Activated CD8-positive, alpha-beta memory T cell treated with anti-CD3 and anti-CD28 coated beads, Interleukin-2, amount 50 U/mL, for 4 hours (primary cell): ENCODE results near the gene SAMD9L.

Source experiments
- DNase-seq: peaks from one replicate; pipeline ENCODE4 v3.0.0-alpha.2; 2020

Gene SAMD9L

DNA sequence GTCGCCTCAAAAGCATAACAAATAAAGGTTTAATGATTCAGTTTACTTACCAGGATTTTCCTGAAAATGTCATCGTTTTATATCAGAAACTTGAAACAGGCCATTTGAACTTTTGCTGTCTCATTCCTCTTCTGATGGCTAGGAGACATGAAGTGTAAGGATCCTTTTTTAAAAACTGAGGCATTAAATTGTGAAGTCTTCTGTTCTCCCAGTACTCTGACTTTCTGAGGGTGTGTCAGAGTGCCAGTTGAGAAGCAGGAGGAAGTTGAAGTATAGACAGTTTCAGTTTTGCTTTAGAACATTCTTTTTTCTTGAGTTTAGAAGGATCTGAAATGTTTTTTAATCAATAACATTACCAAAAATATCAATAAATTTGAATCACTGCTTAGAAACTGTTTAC is at the start of gene SAMD9L:
SAMD9L (minus strand) TSS at position 242 of the 400 bp plus-strand sequence. CDS start 12,414 bp downstream, outside the sequence.
- no peak for DNase-seq

DNA sequence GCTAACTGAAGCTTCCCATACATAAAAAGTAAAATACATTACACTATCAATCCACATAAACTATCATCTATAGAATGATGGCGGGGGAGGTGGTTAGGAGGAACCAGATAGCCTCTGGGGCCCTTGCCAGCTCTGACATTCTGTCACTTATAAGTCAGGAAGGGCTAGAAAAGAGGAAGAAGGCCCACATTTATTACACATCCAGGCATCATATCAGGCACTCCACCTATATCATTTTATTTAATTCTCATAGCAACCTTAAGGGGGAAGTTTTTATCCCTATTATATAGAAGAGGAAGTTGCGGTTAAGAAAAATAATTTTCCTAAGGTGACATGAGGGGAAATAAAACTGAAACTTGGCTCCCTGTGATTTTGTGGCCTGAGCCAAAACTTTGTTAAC is 48.2 kb upstream of the SAMD9L start:
- DNase-seq = no peak

DNA sequence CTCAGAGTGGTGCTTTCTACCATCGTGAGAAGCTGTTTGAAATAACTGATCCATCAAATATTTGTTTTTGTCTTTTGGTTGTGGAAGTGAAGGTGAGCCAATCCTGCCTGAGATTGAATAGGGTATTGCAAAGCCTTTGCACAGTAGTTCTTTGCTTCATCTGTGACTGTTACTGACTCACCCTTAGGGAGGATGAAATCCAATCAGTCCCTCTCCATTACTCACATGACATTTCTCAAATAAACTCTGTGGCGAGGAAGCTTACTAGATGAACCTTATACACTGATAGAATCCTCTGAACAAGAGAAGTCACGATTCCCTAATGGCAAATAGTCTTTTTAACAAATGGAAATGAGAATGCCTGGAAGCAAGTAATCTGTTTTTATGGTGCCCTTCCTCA is 46.2 kb upstream of the SAMD9L start:
- DNase-seq = no peak

DNA sequence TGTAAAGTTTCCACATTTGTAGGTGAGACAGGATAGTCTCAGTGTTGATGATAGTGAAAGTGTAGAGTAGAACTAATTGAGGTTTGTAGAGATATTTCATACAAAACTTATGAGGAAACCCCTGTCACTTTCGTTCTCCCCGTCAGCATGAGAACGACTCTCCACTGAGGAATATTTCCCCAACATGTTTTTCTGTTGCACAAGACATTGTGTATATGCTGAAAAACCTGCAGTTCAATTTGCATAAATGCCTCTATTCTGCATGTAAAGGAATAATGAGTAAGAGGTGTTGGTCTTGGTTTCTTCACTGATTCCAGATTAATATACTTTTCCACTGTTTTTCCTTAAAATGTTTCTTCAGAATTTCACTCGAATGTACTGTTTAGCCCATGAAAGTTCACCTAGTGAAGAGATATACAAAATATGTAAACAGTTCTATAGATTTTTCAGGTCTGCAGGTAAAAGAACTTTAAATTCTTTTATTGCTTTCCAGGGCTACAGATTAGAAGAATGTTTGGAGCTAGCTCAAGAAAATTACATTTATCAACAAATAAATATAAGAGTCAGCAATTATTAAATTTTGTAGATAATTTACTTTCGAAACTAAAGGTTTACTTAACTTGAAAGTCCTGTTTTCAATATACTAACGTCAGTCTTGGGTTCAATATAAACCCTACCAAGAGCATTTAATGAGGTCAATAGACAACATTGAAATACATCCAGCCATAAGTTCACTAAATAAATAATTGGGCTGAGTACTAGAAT is 40.9 kb upstream of the SAMD9L start:
- no peak for DNase-seq

DNA sequence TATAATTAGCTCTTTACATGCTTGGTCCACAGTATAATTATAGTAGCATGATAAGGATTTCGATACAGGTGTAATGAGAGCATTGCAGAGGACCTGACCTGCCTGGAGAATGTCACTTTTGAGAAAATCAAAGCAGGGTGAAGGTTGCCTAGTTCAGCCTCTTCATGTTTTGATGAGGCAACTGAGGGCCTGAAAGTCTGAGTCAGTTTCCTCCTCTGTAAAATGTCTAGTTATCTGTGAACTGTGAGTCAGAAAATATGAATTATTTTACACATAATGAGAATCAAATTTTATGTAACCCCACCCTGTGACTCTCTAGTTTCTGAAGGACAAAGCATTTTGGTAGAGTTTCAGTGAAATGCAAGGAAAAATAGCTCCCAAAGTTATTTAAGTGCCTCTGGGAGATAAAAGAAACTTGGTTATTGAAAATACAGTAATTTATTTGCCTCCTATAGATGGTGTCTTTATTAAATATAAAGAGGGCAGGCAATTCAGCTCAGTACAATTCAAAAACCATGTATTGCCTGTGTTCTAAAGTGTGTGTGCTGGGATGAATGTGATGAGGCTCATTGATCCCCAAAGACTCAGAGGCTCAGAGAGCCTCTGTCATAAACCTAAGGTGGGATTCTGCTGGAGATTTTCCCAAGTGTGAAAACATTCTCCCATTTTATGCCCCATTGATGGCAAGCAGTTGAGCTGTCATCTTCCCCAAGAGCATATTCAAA is 37.3 kb upstream of the SAMD9L start:
- no peak for DNase-seq

DNA sequence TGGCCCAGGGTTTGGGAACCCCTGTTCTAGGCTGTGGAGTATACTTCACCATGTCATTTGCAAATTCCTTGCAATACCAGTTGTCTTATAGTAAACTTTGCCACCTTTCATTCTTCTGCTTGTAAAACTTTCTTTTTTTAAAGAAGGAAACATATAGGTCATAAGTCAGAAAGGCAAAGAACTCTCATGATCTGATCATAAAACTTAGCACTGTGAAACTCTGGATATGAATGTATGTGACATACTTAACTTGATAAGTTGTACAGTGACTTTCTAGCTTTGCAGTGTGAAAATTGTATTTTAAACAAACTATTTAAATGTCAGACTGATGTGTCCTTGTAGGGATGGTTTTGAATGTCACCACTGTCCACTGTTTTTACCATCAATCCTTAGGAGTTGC is 31.0 kb upstream of the SAMD9L start:
- no peak for DNase-seq

DNA sequence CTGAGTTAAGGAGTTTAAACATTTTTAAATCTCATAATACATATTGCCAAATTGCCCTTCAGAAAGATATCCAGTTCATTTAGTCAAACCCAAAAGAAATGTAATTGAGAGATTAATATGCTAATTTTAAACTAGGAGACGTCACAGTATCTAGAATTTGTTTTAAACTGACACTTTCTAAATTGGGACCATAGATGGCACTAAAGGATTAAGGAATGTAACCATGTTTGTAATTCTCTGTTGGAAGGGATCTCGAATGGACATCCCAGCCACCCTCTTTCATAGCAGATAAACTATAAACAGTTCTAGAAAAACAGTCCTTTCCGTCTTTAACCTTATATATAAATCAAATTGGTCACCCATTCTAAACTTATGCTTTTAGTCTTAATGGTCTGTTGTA is 30.0 kb upstream of the SAMD9L start:
- no peak for DNase-seq

DNA sequence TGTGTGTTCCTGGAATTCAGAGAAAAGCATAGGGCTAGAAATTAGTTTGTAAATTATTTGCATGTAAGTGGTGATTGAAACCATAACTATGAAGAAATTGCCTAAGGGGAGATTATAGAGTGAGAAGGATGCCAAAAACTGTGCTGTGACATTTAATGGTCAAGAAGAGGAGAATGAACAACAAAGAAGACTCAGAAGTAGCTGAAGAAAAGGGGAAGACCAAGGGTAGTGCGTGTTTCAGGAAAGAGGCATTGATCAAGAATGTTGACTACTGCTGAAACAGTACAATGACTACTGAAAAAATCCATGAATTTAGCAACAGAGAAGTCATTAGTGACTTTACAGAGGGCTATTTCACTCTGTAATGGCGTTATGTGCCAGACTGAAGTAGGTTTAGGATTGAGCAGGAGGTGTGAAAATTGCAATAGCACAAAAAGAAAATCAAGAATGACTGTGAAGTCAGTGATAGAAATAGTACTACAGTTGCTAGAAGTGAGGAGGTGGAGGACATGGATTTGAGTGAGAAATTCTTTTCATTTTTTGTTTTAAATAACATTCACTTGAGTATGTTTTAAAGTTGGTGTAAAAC is 28.9 kb upstream of the SAMD9L start:
- DNase-seq = no peak

DNA sequence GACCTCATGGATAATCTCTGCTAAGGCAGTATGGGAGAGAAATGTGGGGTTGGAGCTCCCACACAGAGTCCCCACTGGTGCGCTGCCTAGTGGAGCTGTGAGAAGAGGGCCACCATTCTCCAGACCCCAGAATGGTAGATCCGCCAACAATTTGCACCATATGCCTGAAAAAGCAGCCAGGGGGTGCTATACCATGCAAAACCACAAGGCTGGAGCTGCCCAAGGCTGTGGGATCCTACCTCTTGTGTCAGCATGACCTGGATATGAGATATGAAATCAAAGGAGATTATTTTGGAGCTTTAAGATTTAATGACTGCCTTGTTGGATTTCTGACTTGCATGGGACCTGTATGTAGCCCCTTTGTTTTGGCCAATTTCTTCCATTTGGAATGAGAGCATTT is 27.0 kb upstream of the SAMD9L start:
- DNase-seq = no peak

DNA sequence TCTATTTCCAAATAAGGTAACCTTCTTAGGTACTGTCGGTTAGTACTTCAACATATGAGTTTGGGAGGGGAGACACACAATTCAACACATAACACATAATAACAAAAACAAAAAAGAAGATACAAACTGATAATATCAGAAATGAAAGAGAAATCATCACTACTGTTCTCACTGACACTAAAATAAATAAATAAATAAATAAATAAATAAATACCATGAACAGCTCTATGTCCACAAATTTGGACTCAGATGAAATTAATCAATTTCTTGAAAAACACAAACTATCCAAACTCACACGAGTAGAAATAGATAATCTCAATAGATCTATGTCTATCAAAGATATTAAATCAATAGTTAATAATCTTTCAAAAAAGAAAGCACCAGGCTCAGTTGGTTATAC is 24.5 kb upstream of the SAMD9L start:
- no peak for DNase-seq

DNA sequence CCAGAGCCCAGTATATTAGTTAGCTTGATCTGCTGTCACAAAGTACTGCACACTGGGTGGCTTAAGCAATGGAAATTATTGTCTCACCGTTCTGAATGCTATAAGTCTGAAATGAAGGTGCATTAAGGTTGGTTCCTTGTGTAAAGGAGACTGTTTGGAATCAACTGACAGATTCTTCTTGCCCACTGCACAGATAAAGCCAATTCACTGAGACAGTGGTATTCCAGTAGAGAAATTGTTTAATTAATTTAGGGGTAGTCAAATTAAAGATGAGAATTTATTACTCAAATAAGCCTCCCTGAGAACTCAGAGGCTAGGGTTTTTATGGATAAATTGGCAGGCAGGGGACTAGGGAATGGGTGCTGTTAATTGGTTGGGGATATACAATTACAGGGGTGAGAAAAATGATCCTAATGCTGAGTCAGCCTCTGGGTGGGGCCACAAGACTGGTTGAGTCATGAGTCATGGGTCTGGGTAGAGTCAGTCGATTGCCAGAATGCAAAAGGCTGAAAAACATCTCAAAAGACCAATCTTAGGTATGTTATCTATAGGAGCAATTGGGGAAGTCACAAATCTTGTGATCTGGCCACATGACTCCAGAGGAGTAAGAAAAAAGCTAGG is 23.5 kb upstream of the SAMD9L start:
- no peak for DNase-seq

DNA sequence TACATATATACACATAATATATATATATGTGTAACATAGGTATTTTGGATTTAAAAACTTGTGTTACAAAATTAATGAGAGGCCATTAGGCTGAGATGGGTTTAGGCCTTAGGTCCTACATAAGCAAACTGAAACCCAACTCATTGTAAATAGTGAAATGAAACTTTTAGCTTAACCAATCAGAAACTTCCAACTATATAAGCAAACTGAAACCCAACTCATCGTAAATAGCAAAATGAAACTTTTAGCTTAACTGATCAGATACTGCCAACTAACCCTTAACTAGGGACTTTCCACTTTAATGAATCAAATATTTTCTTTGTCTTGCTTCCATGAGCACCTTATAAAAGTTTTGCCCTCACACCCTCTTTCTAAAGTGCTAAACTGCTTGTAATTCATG is 17.3 kb upstream of the SAMD9L start:
- no peak for DNase-seq

DNA sequence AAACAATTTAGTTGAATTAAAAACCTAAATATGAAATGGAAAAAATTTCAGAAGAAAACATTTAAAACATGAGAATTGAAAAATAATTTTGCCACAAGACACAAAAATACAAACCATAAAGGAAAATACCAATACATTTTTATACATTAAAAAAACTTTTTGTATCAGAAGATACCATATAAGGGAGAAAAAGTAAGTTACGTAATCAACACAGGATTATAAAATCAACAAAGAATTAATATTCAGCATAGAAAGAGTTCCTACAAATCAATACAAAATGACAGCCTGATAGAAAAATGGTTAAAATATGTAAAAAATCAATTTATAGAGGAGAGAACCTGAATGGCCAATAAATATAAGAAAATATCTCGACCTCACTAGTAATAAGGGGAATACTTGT is 16.6 kb upstream of the SAMD9L start:
- no peak for DNase-seq

DNA sequence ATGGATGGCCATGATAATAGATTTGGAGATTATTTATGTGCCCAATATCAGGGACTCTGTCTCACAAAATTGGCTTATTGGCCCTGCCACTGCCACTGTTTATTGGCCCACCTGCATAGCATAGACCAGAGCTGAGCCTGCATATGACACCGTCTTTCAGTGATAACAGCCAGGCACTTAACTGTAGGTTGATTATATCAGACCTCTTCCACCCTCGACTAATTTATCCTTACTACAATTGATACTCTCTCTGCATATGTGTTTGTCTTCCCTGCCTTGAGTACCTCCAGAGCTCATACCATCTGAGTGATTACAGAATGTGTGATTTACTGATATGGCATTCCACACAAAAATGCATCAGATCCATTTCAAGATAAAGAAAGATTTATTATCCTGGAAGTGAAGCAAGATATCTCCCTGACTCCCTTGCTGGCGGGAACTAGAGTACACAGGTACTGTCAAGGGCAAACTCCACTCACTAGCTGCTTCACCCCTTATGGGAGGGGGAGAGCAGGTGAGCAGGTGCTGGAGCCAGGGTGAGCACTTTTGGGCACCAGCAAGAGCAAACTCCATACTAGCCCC is 13.1 kb upstream of the SAMD9L start:
- no peak for DNase-seq

DNA sequence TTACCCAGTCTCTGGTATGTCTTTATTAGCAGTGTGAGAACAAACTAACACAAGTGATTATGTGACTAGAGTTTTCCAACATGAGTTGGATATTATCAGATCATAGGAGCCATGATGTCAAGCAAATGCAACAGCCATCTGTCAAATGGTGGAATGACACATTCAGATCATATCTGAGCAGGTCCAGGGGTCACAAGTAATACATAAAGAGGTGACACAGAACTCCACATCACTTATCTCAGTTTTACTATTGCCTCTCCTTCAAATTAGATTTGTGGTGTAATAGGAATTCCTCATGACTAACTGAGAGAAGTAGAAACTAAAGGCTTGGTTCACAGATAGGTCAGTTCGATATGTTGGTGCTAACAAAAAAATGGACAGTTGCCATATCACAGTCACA is 12.2 kb upstream of the SAMD9L start:
- no peak for DNase-seq

DNA sequence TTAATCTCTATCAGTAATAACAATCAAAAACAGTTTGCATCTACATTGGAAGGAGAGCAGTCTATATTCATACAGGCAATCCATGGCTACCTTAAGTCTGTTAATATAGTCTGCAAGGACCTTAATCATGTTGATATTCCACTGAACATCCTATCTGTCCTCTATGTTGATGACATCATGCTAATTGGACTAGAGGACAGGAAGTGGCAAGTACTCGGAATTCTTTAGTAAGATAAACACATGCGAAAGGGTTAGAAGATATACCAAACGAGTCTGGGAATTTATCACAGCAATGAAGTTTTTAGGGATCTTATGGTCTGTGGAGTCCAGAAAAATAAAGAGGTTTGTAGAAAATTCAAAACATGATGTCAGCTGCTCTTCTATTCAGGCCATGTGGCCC is 11.3 kb upstream of the SAMD9L start:
- no peak for DNase-seq

DNA sequence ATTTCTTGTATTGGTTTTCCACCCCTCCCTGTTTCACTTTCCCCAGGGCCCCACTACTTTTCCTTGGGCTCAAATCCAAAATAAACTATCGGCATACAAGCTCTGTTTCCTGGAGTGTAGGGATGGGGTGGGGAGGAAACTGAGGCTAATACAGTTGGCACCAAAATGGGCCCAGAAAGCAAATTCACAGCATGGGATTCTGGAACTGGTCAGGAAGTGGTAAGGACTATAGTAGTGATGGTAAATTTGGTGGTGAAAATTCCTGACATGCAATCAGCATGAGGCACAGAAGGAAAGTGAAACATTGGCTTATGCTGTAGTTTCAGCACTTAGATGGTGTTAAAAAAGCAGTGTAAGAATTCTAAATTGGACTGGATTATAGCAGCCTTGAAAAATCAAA is 8.7 kb upstream of the SAMD9L start:
- no peak for DNase-seq

DNA sequence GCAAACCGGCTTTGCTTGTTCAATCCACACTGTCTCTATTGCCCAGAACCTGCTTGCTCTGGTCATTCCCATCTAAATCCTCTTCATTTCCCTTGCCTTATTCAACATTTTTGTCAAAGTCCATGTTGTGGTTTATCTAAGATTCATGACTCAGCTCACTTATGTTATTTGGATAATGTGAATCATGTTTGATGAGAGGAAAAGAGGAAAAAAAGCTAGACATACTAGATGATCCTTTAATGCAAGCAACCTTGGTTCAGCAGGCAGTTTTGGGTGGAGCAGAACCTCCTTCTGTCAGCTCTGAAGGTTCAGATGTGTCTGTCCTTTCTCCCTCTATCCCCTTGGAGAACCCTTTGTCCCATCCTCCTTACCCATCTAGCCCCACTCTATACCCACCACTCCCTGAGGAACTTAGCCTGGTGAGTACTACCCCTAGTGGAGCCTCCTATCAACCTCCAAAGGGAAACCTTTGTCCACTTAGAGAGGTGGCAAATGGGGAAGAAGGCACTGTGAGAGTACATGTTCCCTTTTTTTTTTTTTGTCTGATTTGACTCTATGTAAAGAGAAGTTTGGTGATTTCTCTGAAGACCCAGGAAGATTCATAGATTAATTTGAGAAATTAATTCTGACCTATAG is 2.1 kb upstream of the SAMD9L start:
- DNase-seq = no peak

DNA sequence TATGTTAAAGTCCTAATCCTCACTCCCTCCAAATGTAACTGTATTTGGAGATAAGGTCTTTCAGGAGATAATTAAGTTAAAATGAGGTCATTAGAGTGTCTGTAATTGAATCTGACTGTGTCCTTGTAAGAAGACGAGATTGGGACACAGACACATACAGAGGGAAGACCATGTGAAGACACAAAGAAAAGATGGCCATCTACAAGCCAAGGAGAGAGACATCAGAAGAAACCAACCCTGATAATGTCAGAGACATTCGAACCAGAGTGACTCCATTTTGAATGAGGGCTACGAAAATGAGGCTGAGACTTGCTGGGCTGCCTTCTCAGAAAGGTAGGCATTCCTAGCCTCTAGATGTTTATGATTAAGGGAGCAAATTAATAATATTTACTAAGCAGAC is 542 bp upstream of the SAMD9L start:
- DNase-seq = no peak

DNA sequence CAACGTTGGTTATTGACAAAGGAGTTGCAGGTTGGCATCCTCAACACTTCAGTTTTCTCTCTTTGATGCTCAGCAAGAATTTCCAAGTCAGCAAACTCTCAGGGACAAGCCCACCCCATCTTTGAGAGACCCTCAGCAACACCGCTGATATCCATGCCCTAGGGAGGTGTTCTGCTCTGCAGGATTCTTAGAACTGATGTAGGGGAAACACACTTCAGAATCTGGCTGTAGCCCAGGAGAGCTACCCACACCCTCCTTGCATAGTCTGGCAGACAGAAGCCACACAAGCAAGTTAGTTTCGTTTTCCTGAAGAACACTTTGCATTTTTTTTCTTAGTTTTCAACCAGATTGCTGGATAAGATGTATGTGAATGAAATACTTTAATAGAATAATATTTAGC is 822 bp downstream of the SAMD9L start:
- DNase-seq = peak; percentile 23

DNA sequence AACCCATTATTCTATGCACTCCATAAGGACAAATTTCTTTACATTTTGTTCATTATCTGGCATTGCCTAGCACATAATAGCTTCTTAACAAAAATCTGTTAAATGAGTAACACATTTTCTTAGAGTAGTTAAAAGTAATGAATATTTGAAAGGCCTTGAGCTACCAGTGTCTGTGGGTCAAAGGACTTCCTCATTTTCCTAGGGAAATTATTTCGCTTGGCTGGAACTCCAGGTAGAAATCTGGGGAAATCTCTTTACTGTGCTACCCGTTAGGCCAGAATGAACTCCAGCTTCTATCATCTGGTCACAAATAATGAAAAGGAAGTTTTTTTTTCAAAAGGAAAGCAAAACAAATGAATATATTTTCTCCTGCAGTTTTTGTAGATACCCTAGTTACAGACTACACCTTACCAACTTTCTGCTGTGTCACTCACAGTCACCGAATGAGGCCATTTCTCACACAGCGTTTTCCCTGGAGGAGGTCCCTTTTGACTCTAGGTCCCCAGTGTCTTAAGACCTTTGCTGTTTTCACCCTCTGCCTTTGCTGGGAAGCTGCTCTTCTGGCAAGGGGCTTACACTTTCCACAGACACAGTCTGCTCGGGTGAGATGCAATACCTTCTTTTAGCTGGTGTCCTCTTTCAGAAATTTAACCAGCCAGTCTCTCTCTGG is 1.6 kb downstream of the SAMD9L start:
- no peak for DNase-seq

DNA sequence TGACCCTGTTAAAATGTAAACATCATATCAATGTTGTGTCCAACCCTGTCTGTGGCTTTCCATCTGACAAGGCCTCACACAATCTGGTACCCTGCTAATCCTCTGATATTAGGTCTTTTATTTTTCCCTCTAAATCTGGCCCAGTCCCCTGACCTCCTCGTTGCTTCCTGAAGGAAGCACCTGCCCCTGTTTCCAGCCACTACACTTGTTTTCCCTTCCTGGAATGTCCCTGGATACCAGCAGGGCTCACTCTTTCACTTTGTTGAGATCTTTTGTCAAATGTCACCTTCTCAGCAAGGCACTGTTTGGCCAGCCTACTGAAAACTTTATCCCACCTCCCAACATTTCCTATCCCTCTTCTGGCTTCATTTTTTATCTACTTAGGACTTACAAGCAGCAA is 2.1 kb downstream of the SAMD9L start:
- no peak for DNase-seq
